HepG2 (cell line): ENCODE results near the gene SPATA7. TPM values are rescaled to one million over a fixed set of nuclear protein-coding genes. Genes with fewer than 3 reads are reported as not detected.

Experiments
- ATAC-seq: fragments of 200-7000 bp; cut with Tn5 transposase; 3 replicates; pipeline ENCODE4 v1.9.1; 2020; ENCODE audit warnings: mild to moderate bottlenecking, moderate library complexity
- BruUV-seq: library from RNA; stranded (reverse); fragments of 400-500 nt; replicated peaks from 2 replicates; lab custom pipeline; 2021; lab: Mats Ljungman, UMichigan
- CTCF ChIA-PET: fragments of 300-600 bp; formaldehyde crosslinking; extraction: SDS; loops from one replicate; lab custom pipeline; 2021; ENCODE audit warnings: low total read pairs, inconsistent platforms, low intra/inter-chr PET ratio; lab: Yijun Ruan, JAX
- POLR2A ChIA-PET: fragments of 350-600 bp; sonication (Branson Sonifier 250); formaldehyde crosslinking; loops from one replicate; lab custom pipeline; 2020; ENCODE audit warnings: antibody characterized with exemption, inconsistent platforms; lab: Yijun Ruan, JAX
- DNase-seq: peaks from one replicate; pipeline ENCODE4 v3.0.0-alpha.2; 2015; ENCODE audit warnings: low spot score
- FAIRE-seq: peaks from 3 replicates; lab custom pipeline; 2011; peaks lifted over from hg19 to GRCh38; lab: Jason Lieb, UNC
- H2AFZ ChIP-seq: one replicate; pipeline ENCODE4 v1.6.1; 2011; ENCODE audit warnings: low read length, inconsistent platforms
- H3K27ac ChIP-seq: fragments of 300-600 bp; 3 replicates; pipeline ENCODE4 v1.8.0; 2011; ENCODE audit warnings: mixed run types, mild to moderate bottlenecking, mixed read lengths, low read length, inconsistent platforms; ENCODE audit not compliant: insufficient read depth; ENCODE audit errors: extremely low read length
- H3K27me3 ChIP-seq, 2 experiments: fragments of 200-600 bp in 1 of 2; 2 replicates in 1 of 2; 3 replicates in 1 of 2; pipeline versions ENCODE4 v1.6.0 to v1.8.0; 2011; ENCODE audit warnings: low read length in 2 of 2, mild to moderate bottlenecking in 2 of 2, moderate library complexity in 2 of 2, inconsistent platforms in 1 of 2; ENCODE audit not compliant: insufficient read depth in 2 of 2, control insufficient read depth in 1 of 2
- H3K36me3 ChIP-seq, 2 experiments: fragments of 200-600 bp in 1 of 2; replicated peaks in 1 of 2; 2 replicates in 1 of 2; 3 replicates in 1 of 2; pipeline versions ENCODE4 v1.5.1 to v1.8.0; 2011; ENCODE audit warnings: low read length in 2 of 2, inconsistent platforms in 1 of 2; ENCODE audit not compliant: insufficient read depth in 2 of 2, control insufficient read depth in 1 of 2
- H3K4me1 ChIP-seq: 2 replicates; pipeline ENCODE4 v1.5.1; 2012; ENCODE audit warnings: low read length, inconsistent platforms; ENCODE audit not compliant: insufficient read depth
- H3K4me2 ChIP-seq: 2 replicates; pipeline ENCODE4 v1.6.0; 2011; ENCODE audit warnings: low read depth, low read length, inconsistent platforms
- H3K4me3 ChIP-seq, 3 experiments: fragments of 200-600 bp in 1 of 3; sonication (generic), shearing (Covaris generic) in 1 of 3; replicated peaks in 1 of 3; 2 replicates each; pipeline ENCODE4 v1.5.1; 2011 to 2016; ENCODE audit warnings: low read length in 3 of 3, inconsistent platforms in 2 of 3, low read depth in 2 of 3, mild to moderate bottlenecking in 2 of 3, control low read depth in 1 of 3, mixed read lengths in 1 of 3; ENCODE audit not compliant: insufficient read depth in 1 of 3
- H3K79me2 ChIP-seq: one replicate; pipeline ENCODE4 v1.6.1; 2011; ENCODE audit warnings: low read length, inconsistent platforms; ENCODE audit not compliant: insufficient read depth
- H3K9ac ChIP-seq: 2 replicates; pipeline ENCODE4 v1.6.0; 2011; ENCODE audit warnings: mild to moderate bottlenecking, low read depth, low read length, inconsistent platforms; ENCODE audit not compliant: insufficient read depth
- H3K9me3 ChIP-seq: 2 replicates; pipeline ENCODE4 v1.5.1; 2012; ENCODE audit warnings: mild to moderate bottlenecking, low read length
- H4K20me1 ChIP-seq: 2 replicates; pipeline ENCODE4 v1.6.0; 2011; ENCODE audit warnings: inconsistent platforms, mild to moderate bottlenecking, low read length, moderate library complexity; ENCODE audit not compliant: insufficient read depth
- AHDC1 ChIP-seq: sonication (generic); formaldehyde crosslinking; IDR thresholded peaks from 2 replicates; pipeline ENCODE4 v1.5.1; 2020; ENCODE audit warnings: mild to moderate bottlenecking, missing genetic modification reagents, borderline replicate concordance
- BHLHE40 ChIP-seq: IDR thresholded peaks from 2 replicates; pipeline ENCODE4 v1.6.1; 2011; ENCODE audit warnings: low read length, improper control_type of control experiment
- CREBL2 ChIP-seq: sonication (generic); formaldehyde crosslinking; IDR thresholded peaks from 2 replicates; pipeline ENCODE4 v1.8.1; 2023; ENCODE audit warnings: missing genetic modification reagents, mild to moderate bottlenecking, borderline replicate concordance
- FOSL2 ChIP-seq: sonication (generic); formaldehyde crosslinking; IDR thresholded peaks from 2 replicates; pipeline ENCODE4 v1.4.0; 2020; ENCODE audit warnings: missing genetic modification reagents
- IKZF1 ChIP-seq: fragments of 450-650 bp; IDR thresholded peaks from 2 replicates; pipeline ENCODE4 v1.7.1; 2016
- MBNL3 ChIP-seq: fragments of 250-450 bp; sonication (Bioruptor Pico); conservative IDR thresholded peaks from 2 replicates; pipeline ENCODE4 v1.8.0; 2022; ENCODE audit warnings: mild to moderate bottlenecking, inconsistent platforms
- PLRG1 ChIP-seq: fragments of 450-650 bp; conservative IDR thresholded peaks from 2 replicates; pipeline ENCODE4 v1.6.1; 2016
- TBL1XR1 ChIP-seq: fragments of 150-350 bp; IDR thresholded peaks from 2 replicates; pipeline ENCODE4 v1.6.1; 2014; ENCODE audit warnings: borderline replicate concordance, low read length; ENCODE audit not compliant: partially characterized antibody
- TBX2 ChIP-seq: sonication (generic); formaldehyde crosslinking; IDR thresholded peaks from 2 replicates; pipeline ENCODE4 v1.5.0; 2020; ENCODE audit warnings: missing genetic modification reagents, mild to moderate bottlenecking, borderline replicate concordance
- TCF12 ChIP-seq, 2 experiments: fragments of 450-650 bp in 1 of 2; sonication (generic) in 1 of 2; formaldehyde crosslinking in 1 of 2; IDR thresholded peaks; 2 replicates each; pipeline versions ENCODE4 v1.6.1 to v1.8.0; 2017 to 2022; ENCODE audit warnings: antibody characterized with exemption in 1 of 2, mild to moderate bottlenecking in 1 of 2, missing genetic modification reagents in 1 of 2, moderate library complexity in 1 of 2
- ZBTB20 ChIP-seq: sonication (generic); formaldehyde crosslinking; IDR thresholded peaks from 2 replicates; pipeline ENCODE4 v1.8.1; 2023; ENCODE audit warnings: missing genetic modification reagents, low read depth, mild to moderate bottlenecking, borderline replicate concordance
- ZBTB33 ChIP-seq: sonication (generic); formaldehyde crosslinking; IDR thresholded peaks from 2 replicates; pipeline ENCODE4 v1.4.0; 2020; ENCODE audit warnings: missing genetic modification reagents
- ZC3H4 ChIP-seq: sonication (generic); formaldehyde crosslinking; IDR thresholded peaks from 2 replicates; pipeline ENCODE4 v1.4.0; 2020; ENCODE audit warnings: missing genetic modification reagents, borderline replicate concordance
- ZNF329 ChIP-seq: sonication (generic); formaldehyde crosslinking; IDR thresholded peaks from 2 replicates; pipeline ENCODE4 v1.9.0; 2021; ENCODE audit warnings: low read depth, mild to moderate bottlenecking, missing genetic modification reagents
- ZNF34 ChIP-seq: sonication (generic); formaldehyde crosslinking; IDR thresholded peaks from 2 replicates; pipeline ENCODE4 v1.4.0; 2020; ENCODE audit warnings: mild to moderate bottlenecking, missing genetic modification reagents, borderline replicate concordance
- ZNF766 ChIP-seq: sonication (generic); formaldehyde crosslinking; IDR thresholded peaks from 2 replicates; pipeline ENCODE4 v1.5.0; 2020; ENCODE audit warnings: missing genetic modification reagents, borderline replicate concordance
- WGBS: methylation state at CpG from one replicate; pipeline ENCODE4 v1.1.6; 2017; ENCODE audit warnings: low lambda C conversion rate; 5-methylcytosine and 5-hydroxymethylcytosine counted together
- in situ Hi-C: cut with HindIII; loops from 2 replicates; pipeline ENCODE4 v1.10.0; 2017; ENCODE audit warnings: low pct_unique_long_range_greater_than_20kb; ENCODE audit not compliant: extremely low pct_ligation_motif_present
- intact Hi-C: fragments of 100-400 bp; cut with micrococcal nuclease; formaldehyde crosslinking; loops from one replicate; pipeline ENCODE4 v1.10.0; 2022; ENCODE audit not compliant: unreplicated experiment
- polyA plus RNA-seq, 8 experiments: library from polyadenylated mRNA; depleted of rRNA in 3 of 8; stranded (reverse) in 7 of 8; unstranded in 1 of 8; fragments of >200 nt; fragmentation: Illumina TruSeq in 4 of 8; extraction: Trizol in 4 of 8; gene quantifications; 2 replicates each; pipeline versions ENCODE4 v1.2.1 to v1.2.3, GENCODE V29; 2011 to 2016; ENCODE audit warnings: low read depth in 4 of 8, missing spikeins in 1 of 8, mixed read lengths in 1 of 8; ENCODE audit not compliant: insufficient read depth in 1 of 8
- total RNA-seq, 5 experiments: library from RNA; depleted of rRNA; stranded (reverse); fragments of >200 nt; fragmentation: Illumina TruSeq; extraction: Trizol; gene quantifications; 2 replicates each; pipeline ENCODE4 v1.2.3, GENCODE V29; 2016; ENCODE audit warnings: low read depth in 1 of 5

The SPATA7 gene
- total and polyA plus RNA-seq, 2 of the 13 experiments (the other 11 are each of a cell fraction or from before 2014, with no cell fraction given): 3.6 to 5.5 TPM

- no TSS peak for BruUV-seq
- in situ Hi-C loops (loop anchor here (25.0 kb wide), 1 partner anchor 533 kb away; no protein-coding TSS in a partner anchor), intact Hi-C loops (no loop called here)
- Histone ChIP-seq H3K4me3 (no peak overlapping the region), H3K9me3 (no peaks in the 10 kb centered on the region), H3K36me3 (no peaks in the 10 kb centered on the region; a peak in 2 of 5 replicates), H3K9ac (no peak overlapping the region), H4K20me1 (no peaks in the 10 kb centered on the region), H3K79me2 (no peaks in the 10 kb centered on the region), H2AFZ (no peak overlapping the region), H3K27ac (no peak overlapping the region), H3K4me1 (peaks cover 3% of the 10 kb centered on the region), H3K27me3 (no peaks in the 10 kb centered on the region), H3K4me2 (no peak overlapping the region)
- FAIRE-seq (no peak), ATAC-seq (no peak), DNase-seq (no peak)
- ChIA-PET CTCF (no interaction called here), POLR2A (no interaction called here)
- WGBS: 98% methylated on average over 29 of the region's 36 CpGs
- TF ChIP-seq ZNF329 (CRISPR knock-in tag): no peak
- no peak for TF ChIP-seq BHLHE40
- TF ChIP-seq AHDC1 (CRISPR knock-in tag): no peak
- no peak for TF ChIP-seq CREBL2 (CRISPR knock-in tag)
- no peak for TF ChIP-seq IKZF1
- no peak for TF ChIP-seq ZBTB20 (CRISPR knock-in tag)
- TF ChIP-seq ZC3H4 (CRISPR knock-in tag): no peak
- TF ChIP-seq MBNL3: no peak
- no peak for TF ChIP-seq ZNF34 (CRISPR knock-in tag)
- no peak for TF ChIP-seq ZBTB33 (CRISPR knock-in tag)
- no peak for TF ChIP-seq TCF12 (IDR thresholded peaks at IDR 0.05)
- TF ChIP-seq TCF12 (CRISPR knock-in tag; IDR thresholded peaks at IDR 0.05): no peak
- no peak for TF ChIP-seq ZNF766 (CRISPR knock-in tag)
- no peak for TF ChIP-seq PLRG1
- TF ChIP-seq FOSL2: no peak
- no peak for TF ChIP-seq TBX2 (CRISPR knock-in tag)
- no peak for TF ChIP-seq TBL1XR1
Measured at GRCh38 chr14:88478931-88479330, 93.5 kb downstream of the SPATA7 start.
